Vagina (tissue), 2 donors: Measurements from ENCODE around the gene PRAC2.

Source experiments
- POLR2AphosphoS5 ChIP-seq, 2 donors: sonication (generic); formaldehyde crosslinking; IDR thresholded peaks; one replicate each; pipeline ENCODE4 v1.9.0; 2017; ENCODE audit warnings: antibody characterized with exemption in 2 of 2, mild to moderate bottlenecking in 2 of 2, low read depth in 1 of 2; ENCODE audit not compliant: insufficient read depth in 1 of 2
- TF ChIP-seq, protein P1 (sequence below), 3 experiments: fragments of 450-650 bp in 2 of 3; fragments of 200-600 bp in 1 of 3; sonication (generic) in 1 of 3; IDR thresholded peaks; one replicate each; pipeline ENCODE4 v1.5.1; 2017 to 2019; ENCODE audit warnings: antibody characterized with exemption in 3 of 3, mild to moderate bottlenecking in 2 of 3, moderate library complexity in 2 of 3

DNA sequence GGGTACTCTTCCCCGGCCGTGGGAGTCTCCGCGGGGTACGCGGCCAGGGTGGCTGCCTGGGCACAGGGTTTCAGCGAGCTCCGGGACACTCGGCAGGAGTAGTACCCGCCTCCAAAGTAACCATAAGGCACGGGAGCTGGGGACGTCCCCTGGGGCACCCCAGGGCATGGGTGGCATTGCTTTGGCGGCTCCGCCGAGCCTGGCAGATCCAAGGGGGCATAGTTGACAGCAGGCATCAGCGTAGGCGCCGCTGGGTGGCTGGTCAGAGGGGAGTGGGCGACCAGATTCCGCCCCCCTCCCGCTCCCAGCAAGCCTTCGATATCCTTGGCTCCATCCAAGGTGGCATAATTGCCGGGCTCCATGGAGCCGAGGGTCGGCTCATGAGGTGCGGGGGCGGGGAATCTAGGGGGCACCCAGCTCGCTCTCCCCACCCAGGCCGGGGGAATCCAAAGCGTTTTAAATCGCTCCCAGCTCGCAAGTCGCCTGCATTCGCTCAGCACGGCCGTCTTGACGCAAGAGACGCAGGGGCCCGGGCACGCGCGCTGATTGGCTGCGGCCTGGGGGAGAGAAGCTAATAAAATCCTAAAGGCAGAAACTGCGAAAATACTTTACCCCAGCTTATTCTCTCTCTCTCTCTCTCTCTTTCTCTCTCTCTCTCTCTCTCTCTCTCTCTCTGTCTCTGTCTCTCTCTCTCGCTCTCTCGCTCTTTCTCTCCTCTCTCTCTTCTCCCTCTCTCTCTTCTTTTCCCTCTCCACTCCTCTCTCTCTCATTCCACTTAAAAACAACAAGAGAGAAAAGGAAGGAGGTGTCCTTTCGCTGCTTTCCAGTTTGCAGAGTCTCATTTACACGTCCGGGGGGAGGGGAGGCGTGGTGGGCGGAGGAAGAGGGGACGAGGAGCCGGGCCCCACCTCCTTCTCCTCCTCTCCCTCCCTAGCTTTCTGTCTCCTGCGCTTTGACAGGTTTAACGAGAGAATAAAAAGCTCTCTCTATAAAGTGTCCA lies 5.5 kb downstream of the PRAC2 start, which contains the start of gene HOXB13:
- TF ChIP-seq POLR2AphosphoS5 (IDR thresholded peaks at IDR 0.05; ENCODE audit: insufficient read depth in 1 of 2, low read depth in 1 of 2) = peak in 1 of 2 donors; percentile 31
- TF ChIP-seq, protein P1, sequence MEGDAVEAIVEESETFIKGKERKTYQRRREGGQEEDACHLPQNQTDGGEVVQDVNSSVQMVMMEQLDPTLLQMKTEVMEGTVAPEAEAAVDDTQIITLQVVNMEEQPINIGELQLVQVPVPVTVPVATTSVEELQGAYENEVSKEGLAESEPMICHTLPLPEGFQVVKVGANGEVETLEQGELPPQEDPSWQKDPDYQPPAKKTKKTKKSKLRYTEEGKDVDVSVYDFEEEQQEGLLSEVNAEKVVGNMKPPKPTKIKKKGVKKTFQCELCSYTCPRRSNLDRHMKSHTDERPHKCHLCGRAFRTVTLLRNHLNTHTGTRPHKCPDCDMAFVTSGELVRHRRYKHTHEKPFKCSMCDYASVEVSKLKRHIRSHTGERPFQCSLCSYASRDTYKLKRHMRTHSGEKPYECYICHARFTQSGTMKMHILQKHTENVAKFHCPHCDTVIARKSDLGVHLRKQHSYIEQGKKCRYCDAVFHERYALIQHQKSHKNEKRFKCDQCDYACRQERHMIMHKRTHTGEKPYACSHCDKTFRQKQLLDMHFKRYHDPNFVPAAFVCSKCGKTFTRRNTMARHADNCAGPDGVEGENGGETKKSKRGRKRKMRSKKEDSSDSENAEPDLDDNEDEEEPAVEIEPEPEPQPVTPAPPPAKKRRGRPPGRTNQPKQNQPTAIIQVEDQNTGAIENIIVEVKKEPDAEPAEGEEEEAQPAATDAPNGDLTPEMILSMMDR (IDR thresholded peaks at IDR 0.05) = peak in 1 of 3 experiments; percentile 55
